ENCODE results near the gene GRK7.
"Not testable (repeated sequence)": the region's sequence is repeated elsewhere in the genome, so short reads cannot be mapped to it uniquely, and the experiment has no call there.

The GRK7 gene

DNA sequence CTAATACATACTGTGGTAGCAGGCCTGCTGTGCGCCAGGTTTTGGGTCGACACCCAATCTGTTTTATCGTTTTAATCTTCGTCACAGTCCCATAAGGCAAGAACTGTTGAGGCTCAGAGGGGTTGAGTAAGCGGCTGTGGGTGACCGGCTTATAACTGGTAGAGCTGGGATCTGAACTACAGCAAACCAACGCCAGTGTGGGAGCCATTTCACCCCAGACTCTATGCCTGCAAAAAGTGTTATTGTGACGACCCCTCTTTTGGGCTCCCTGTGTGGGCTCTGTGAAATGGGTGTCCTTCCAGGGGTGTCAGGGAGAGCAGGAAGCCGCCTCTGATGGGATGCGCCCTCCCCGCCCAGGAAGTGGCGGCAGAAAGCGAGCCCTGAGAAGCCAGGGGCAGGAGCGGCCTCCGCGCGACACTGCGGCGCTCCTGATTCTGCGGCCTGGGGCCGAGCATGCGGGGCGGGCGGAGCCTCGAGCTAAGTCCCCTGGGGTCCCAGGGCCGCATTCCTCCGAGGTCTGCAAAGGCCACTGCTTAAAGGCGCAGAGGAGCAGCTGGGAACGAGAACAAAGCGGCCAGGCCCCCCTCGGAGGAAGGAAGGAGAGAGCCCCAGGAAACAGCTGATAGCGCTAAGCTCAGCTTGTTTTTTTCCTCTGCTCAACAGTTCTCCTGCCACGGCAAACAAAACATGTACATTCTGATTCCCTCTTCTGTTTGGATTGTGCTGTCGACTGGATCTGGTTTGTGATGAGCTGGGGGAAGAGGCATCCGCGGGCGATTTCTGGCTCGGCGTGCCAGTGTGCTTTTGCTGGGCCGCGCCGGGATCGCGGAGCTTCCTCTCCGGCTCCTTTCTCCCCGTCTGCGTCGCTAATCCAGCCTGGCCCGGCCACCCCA lies 33.9 kb downstream of the GRK7 start:
- peak; percentile 42 for DNase-seq

DNA sequence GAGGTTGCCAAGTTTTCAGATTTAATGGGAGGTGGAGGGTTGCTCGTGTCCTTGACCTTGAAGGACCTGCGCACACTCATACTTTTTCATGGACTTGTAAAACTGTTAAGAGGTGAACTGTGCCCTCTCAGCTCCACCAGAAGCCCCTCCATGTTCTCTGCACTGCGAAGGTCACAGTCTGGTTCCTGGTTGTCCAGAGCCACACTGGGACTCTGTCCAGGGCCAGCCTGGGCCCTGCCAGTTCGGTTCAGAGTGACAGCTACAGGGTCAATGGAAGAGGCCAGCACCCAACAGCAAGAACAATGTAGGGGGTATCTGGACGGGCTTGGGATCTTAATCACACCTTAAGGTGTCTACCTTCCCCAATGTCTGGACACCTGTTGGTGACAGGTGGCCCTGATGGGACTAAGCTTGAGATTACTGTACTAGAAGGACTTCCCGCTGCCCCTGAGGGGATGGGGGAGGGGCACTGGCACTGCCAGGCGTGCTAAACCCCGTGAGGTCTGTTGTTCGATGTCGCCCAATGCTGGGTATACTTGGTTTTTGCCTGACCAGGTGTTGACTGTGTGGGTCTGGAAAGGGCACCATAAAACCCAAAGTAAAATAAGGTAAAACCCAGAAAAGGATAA lies 34.7 kb downstream of the GRK7 start:
- DNase-seq = no peak

DNA sequence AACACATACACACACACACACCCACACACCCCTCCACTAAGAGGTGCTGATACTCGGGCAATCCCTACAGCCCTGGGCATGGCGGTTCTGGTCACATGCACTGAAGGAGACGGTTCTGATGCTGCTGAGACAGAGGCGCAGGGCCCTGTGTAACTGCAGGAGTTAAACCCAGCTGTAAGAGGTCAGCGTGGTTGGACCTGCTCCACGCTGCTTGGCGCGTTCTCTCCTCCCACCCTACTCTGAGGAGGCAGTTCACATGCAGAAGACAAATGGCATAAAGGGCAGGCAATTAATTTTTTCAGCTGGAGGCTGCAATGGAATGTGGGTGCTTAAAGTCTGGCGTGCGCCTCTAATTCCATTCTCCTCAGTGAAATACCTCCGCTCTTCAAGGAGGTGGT lies 35.2 kb downstream of the GRK7 start:
- DNase-seq = peak; percentile 32

DNA sequence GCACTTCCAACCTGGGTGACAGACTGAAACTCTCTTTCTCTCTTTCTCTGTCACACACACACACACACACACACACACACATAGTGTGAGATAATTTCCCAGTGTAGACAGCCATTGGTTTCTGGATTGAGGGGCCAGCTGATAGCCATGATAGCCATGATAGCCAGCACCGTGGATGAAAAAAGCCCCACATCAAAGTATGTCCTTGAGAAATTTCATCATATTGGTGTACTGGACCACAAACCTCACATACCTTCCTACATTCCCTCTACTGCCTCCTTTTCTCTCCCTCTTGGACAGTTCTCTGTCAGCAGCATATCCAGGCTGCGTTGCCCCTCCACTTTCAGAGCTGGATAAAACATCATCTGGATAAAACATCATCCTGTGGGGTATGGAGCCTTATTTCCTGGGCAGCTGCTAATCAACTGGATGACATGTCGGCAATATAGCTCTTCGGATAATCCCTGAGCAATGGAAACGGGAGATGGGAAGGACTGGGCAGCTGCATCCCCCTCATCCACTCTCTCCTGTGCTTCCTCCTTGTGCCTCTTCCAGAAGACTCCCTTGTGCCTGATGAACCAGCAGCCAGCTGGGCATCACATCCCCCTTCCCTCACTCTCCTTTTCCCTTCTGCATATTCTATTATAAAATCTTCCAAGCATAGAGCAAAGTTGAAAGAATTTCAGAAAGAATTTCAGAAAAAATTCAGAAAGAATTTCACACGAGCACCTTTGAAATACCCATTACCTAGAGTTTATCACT lies 39.3 kb downstream of the GRK7 start:
- DNase-seq = no peak

DNA sequence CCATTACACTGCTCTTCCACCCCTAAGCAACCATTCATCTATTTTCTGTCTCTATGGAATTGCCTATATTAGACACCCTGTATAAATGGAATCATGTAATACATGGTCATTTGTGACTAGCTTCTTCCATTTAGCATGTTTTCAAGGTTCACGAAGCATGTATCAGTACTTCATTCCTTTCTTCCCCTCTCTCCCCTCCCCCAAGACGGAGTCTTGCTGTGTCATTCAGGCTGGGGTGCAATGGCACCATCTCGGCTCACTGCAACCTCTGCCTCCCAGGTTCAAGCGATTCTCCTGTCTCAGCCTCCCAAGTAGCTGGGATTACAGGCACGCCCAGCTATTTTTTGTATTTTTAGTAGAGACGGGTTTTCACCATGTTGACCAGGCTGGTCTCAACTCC lies 40.3 kb downstream of the GRK7 start:
- not testable (repeated sequence) for DNase-seq

DNA sequence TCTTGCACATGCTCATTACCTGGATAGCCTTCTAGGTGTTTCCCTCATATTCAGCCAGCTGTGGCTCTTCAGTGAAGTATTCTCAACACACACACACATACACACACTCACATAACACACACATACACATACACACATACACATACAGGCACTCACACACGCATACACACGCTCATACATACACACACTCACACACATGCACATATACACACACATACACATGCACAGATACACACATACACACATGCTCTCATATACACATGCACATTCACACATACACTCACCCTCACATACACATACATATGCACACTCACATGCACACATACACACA lies 41.2 kb downstream of the GRK7 start:
- no peak for DNase-seq

DNA sequence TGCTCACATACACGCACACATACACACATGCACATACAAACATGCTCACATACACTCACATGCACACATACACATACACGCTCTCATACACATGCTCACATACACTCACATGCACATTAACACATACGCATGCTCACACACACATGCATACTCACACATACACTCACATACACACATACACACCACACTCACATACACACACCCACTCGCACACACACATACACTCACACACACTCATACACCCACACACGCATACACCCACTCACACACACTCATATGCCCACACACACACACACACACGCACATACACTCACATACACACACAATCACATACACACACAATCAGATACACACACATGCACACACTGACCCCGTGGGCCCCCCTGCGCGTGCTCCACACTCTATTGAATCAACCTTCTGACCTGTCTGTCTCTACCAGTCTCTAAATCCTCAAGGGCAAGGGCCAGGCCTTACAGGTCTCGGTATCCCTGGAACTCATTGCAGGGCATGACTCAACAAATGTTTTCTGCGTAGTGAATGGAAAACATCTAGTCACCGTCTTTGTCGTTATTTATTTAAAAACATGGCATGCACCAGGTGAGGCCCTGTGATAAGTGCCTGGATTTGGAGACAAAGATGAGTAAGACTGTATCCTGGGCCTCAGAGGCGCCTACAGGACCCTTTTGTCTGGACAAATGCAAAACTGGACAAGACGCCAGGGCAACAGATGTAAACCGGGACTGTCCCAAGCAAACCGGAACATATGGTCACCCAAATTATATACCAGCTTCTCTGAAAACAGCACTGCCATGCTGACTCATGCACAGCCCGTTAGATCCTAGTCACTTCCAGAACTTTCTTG lies 41.8 kb downstream of the GRK7 start:
- DNase-seq = no peak

DNA sequence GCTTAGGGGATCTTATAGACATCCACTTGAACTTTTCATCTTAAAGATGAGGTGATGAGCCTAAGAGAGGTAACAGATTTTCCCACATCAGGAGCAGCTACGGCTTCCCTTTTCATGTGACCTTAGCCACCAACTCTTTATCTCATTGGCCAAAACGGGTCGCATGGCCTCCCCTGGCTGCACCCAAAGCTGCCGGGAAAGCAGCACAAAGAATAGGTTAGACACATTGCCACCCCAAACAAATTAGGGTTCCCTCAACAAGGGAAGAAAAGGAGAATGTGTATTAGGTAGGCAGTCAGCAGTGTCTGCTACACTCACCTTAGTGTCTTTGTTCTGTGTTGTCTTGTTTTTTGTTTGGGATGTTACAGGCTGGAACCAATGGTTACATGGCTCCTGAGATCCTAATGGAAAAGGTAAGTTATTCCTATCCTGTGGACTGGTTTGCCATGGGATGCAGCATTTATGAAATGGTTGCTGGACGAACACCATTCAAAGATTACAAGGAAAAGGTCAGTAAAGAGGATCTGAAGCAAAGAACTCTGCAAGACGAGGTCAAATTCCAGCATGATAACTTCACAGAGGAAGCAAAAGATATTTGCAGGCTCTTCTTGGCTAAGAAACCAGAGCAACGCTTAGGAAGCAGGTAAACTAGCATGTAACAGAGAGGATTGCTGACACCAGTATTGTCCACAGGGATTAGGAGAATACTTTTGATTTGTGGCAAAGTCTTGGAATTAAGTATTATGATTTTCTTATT lies 44.2 kb downstream of the GRK7 start:
- no peak for DNase-seq

DNA sequence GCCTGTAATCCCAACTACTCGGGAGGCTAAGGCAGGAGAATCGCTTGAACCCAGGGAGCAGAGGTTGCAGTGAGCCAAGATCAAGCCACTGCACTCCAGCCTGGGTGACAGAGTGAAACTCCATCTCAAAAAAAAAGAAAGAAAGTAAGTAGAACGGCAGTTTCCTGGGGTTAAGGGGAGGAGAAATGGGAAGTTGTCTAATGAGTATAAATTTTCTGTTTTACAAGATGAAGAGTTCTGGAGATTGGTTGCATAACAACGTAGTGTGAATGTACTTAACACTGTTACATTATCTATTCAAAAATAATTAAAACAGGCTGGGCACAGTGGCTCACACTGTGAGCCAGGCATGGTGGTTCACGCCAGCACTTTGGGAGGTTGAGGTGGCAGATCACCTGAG lies 45.4 kb downstream of the GRK7 start:
- DNase-seq = peak; percentile 89

DNA sequence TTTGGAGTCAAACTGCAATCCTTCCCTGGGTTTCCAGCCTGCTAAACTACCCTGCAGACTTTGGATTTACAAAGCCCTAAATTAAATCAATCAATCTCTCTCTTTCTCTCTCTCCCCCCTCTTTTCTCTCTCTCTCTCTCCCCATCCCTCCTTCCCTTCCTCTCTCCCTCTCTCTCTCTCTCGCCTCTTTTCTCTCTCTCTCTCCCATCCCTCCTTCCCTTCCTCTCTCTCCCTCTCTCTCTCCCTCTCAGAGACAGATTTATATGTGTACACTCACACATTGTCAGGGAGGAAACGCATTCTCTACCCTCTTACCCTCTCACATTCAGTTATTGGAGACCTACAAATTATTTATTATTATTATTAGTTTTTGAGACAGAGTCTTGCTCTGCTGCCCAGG lies 47.0 kb downstream of the GRK7 start:
- no peak for DNase-seq

DNA sequence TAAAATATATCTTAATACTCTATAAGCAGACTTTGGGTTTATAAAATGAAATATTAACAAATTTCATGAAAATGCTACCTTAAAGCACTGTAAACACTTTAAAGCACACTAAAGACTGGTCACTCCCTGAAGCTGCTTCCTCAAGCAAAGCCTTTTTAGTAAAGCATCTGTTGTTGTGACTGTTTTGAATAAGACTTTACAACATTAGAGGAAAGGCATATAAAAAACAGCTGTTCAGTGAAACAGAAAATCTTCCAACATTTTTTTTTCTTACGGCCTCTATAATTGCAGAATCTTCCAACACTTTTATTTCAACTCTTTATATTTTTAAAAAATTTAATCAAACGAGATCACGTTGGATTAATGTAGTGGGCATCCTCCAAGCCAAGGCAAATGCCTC lies 48.1 kb downstream of the GRK7 start:
- DNase-seq = no peak

DNA sequence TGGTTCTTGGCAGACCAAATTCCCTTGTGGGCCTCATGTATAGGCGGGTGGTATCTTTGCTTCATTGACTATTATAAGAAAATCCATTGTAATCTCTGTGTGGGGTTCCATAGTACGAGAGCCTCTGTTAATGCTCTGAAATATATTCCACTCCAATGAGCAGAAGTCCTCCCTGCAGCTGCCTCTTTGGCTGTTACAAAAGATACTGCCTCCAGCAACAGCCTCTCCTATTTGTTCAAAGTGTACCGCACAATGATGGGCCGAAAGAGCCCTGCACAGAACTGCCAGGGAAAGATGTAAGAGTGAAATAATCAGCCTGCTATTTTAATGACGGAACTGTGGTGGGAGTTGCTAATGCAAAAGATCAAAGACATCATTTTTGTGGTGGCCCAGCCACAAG lies 48.9 kb downstream of the GRK7 start:
- DNase-seq = no peak

DNA sequence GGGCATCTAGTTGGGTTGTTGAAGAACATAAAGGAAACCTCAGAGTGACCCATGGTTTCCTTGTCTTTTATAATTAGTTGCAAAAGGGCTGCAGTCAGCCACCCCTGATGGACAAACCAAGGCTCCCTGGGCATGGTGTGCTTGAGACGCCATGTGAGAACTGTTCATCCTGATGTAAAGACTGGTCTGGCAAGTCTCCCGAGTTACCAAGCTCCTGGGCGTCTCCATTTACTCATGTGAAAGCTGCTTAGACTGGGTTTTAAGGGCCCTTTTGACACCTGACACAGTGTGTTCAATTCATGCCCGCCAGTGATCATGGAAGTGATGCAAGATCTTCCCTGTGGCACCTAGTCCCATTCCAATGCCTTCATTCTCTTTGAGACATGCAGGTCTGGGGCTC lies 49.4 kb downstream of the GRK7 start:
- no peak for DNase-seq
